ENCODE data around the gene STAT2. TPM values are rescaled to one million over a fixed set of nuclear protein-coding genes. Genes with fewer than 3 reads are reported as not detected.
A peak's percentile ranks its signal among the peaks of the same experiment; 100 is the strongest.

Gene STAT2
- total RNA-seq, 4 donors from 2014 or later: 93.8 to 182 (median 111) TPM

DNA sequence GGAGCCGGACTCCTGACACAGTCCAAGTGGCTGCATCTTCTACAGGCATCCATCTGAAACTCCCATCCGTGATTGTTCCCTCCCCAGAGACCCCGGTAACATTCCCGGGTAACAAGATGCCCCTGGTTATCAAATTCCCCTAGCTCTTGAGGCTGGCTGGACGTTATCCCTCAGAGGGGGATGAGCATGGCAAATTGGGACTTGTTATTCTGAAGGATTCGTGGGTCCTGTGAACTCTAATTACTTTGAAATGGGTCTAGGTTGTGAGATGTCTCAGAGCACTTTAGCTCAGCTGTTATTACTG lies 25.5 kb downstream of the STAT2 start:
- H3K27me3 ChIP-seq: no peaks in the 10 kb centered on the region
- no peak for DNase-seq (ENCODE audit: low spot score in 2 of 2)
- H3K4me3 ChIP-seq: peak overlapping the region; percentile 67
- H3K36me3 ChIP-seq: no peaks in the 10 kb centered on the region
- peaks cover 18% of the 10 kb centered on the region for H3K4me1 ChIP-seq
- H3K27ac ChIP-seq: peak overlapping the region; percentile 95
- TF ChIP-seq, protein P1, sequence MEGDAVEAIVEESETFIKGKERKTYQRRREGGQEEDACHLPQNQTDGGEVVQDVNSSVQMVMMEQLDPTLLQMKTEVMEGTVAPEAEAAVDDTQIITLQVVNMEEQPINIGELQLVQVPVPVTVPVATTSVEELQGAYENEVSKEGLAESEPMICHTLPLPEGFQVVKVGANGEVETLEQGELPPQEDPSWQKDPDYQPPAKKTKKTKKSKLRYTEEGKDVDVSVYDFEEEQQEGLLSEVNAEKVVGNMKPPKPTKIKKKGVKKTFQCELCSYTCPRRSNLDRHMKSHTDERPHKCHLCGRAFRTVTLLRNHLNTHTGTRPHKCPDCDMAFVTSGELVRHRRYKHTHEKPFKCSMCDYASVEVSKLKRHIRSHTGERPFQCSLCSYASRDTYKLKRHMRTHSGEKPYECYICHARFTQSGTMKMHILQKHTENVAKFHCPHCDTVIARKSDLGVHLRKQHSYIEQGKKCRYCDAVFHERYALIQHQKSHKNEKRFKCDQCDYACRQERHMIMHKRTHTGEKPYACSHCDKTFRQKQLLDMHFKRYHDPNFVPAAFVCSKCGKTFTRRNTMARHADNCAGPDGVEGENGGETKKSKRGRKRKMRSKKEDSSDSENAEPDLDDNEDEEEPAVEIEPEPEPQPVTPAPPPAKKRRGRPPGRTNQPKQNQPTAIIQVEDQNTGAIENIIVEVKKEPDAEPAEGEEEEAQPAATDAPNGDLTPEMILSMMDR (IDR thresholded peaks at IDR 0.05): no peak
- TF ChIP-seq POLR2AphosphoS5 (IDR thresholded peaks at IDR 0.05) (no peak), EP300 (IDR thresholded peaks at IDR 0.05) (no peak), POLR2A (IDR thresholded peaks at IDR 0.05) (no peak)
- WGBS: 8% methylated on average over 6 of the region's 6 CpGs
- H3K9me3 ChIP-seq: no peaks in the 10 kb centered on the region

DNA sequence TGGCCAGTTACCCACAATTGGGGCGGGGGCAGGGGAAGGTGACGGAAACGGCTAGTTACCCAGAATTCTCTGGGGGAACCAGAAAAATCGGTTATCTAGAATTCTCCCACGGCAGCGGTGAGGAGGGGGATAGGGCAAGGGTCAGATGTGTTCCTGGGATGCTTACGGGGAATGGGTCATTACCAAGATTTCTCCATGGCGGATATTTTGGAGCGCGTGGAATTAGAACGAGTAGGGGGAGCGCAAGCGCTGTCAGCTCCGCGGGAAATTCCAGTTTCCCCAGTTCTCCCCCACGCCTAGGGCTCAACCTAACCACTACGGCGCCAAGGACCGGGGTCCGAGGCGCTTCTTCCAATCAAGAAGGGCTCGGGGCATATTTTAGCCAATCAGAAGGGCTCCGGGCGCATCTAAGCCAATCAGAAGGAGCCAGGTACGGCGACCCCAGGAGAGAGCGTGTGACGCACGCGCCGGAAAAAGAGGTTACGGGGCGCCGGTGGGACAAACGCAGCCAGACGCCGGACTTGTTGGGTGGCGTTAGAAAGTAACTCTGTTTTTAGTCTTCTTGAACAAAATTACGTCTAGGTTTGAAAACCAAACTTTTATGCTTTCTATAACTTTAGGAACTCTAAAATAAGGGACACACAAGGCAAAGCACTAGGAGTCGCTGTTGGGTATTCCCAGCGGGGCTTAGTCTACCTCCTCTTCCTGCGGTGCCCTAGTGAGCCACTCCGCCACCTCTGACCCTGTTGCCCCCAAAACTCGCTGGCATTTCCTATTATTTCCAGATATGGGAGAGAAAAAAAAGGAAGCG lies 26.0 kb downstream of the STAT2 start, which contains the start of gene PAN2:
Gene PAN2 (minus strand): TSS at position 322 of the 811 bp plus-strand sequence. CDS start 906 bp downstream, outside the sequence.
- H3K9me3 ChIP-seq: no peaks in the 10 kb centered on the region
- WGBS: under 1% methylated on average over 44 of the region's 45 CpGs
- H3K4me1 ChIP-seq: peaks cover 18% of the 10 kb centered on the region
- peak; percentile 96 to 98 for DNase-seq (ENCODE audit: low spot score in 2 of 2)
- no peaks in the 10 kb centered on the region for H3K27me3 ChIP-seq
- peak within 1 kb of the TSS; percentile 67 for H3K4me3 ChIP-seq
- TF ChIP-seq POLR2AphosphoS5 (IDR thresholded peaks at IDR 0.05) (peak in 1 of 3 donors; percentile 91), EP300 (IDR thresholded peaks at IDR 0.05) (no peak), POLR2A (IDR thresholded peaks at IDR 0.05) (peak in 1 of 2 donors; percentile 65)
- TF ChIP-seq, protein P1 (IDR thresholded peaks at IDR 0.05): peak; percentile 44 to 66
- H3K36me3 ChIP-seq: no peaks in the 10 kb centered on the region
- peak within 1 kb of the TSS; percentile 95 for H3K27ac ChIP-seq

DNA sequence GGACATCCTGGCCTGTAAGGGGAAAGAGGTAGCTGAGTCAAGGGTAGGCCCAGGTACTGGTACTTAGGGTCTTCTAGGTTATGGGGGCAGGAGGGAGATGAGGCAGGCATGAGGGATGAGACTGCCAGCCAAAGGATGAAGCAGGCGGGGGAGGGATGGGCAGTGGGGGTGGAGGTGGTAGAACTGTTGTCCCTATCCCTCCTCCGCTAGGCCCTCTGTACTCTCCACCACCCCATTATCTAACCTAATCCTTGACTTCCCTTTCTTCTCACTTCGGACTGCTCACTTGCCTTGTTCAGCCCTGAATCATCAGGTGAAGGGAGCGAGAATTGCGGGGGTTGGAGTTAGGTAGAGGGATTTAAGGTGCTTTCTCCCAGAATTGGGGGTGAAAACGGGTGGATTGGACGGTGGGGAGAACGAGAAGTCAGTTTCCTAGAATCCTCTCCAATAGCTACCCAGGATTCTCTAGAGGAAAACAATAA lies 26.7 kb downstream of the STAT2 start:
- no peak for DNase-seq (ENCODE audit: low spot score in 2 of 2)
- Histone ChIP-seq H3K9me3 (no peaks in the 10 kb centered on the region), H3K27ac (peak overlapping the region; percentile 95), H3K27me3 (no peaks in the 10 kb centered on the region), H3K36me3 (peaks cover 4% of the 10 kb centered on the region), H3K4me1 (peaks cover 18% of the 10 kb centered on the region), H3K4me3 (peak overlapping the region; percentile 67)
- 29% methylated on average over 8 of the region's 8 CpGs for WGBS
- TF ChIP-seq POLR2A (IDR thresholded peaks at IDR 0.05) (no peak), EP300 (IDR thresholded peaks at IDR 0.05) (no peak), POLR2AphosphoS5 (IDR thresholded peaks at IDR 0.05) (no peak)
- TF ChIP-seq, protein P1 (IDR thresholded peaks at IDR 0.05): no peak

DNA sequence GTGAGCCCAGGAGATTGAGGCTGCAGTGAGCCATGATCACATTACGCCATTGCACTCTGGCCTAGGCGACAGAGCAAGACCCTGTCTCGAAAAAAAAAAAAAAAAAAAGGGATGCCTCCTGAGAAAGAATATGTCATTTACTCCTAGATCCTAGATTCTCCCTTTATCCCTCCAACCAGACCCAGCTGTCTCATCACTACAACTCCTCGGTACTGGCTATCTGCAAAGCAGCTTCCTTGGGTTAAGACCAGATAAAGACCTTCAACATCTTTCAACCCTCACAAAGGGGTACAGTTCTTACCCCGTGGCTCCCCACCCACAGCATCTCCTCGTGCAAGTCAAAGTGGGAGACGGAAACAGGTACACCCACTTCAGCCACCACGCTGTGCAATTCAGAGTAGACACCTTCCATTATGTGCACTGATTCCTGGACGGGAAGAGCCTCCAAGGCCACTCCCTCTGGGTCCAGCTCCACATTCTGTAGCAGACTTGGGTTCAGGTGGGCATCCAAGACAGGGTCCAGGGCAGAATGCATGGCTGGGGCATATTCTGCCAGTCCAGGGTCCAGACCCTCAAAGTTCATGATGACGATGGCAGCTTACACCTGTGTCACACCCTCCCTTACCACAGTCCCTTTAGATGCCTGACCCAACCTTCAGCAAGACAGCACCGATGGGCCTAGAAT lies 27.3 kb downstream of the STAT2 start:
- DNase-seq (ENCODE audit: low spot score in 2 of 2): no peak
- no peak for TF ChIP-seq EP300 (IDR thresholded peaks at IDR 0.05)
- no peak for TF ChIP-seq POLR2A (IDR thresholded peaks at IDR 0.05)
- TF ChIP-seq, protein P1 (IDR thresholded peaks at IDR 0.05): no peak
- no peak for TF ChIP-seq POLR2AphosphoS5 (IDR thresholded peaks at IDR 0.05)
- peak overlapping the region; percentile 67 for H3K4me3 ChIP-seq
- no peaks in the 10 kb centered on the region for H3K9me3 ChIP-seq
- peaks cover 10% of the 10 kb centered on the region for H3K36me3 ChIP-seq
- H3K4me1 ChIP-seq: peaks cover 18% of the 10 kb centered on the region
- peak overlapping the region; percentile 95 for H3K27ac ChIP-seq
- 95% methylated on average over 11 of the region's 11 CpGs for WGBS
- no peaks in the 10 kb centered on the region for H3K27me3 ChIP-seq

Measured in suprapubic skin (tissue), 4 donors.